ENCODE results near the gene SCT.

SCT gene

GRCh38 chr11:610146-610801 lies 16.7 kb downstream of the SCT start:
- DNase-seq (ENCODE audit: low read depth), result no peak

- DNase-seq (ENCODE audit: low read depth), result no peak
Measured at GRCh38 chr11:609341-609811, 17.6 kb downstream of the SCT start.

DNA sequence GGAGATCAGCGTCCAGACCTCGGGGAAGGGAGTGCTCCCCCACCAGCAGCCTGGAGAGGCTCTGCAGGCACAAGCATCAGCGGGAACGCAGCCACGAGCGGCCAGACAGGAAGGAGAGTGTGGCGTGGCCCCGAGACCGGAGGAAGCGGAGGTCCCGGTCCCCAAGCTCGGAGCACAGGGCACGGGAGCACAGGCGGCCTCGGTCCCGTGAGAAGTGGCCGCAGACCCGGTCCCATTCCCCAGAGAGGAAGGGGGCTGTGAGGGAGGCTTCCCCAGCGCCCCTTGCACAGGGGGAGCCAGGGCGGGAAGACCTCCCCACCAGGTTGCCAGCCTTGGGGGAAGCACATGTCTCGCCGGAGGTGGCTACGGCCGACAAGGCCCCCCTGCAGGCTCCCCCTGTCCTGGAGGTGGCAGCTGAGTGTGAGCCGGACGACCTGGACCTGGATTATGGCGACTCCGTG lies 18.2 kb downstream of the SCT start:
- no peak for DNase-seq (ENCODE audit: low read depth)

GRCh38 chr11:607971-608659 lies 18.9 kb downstream of the SCT start:
- no peak for DNase-seq (ENCODE audit: low read depth)

DNA sequence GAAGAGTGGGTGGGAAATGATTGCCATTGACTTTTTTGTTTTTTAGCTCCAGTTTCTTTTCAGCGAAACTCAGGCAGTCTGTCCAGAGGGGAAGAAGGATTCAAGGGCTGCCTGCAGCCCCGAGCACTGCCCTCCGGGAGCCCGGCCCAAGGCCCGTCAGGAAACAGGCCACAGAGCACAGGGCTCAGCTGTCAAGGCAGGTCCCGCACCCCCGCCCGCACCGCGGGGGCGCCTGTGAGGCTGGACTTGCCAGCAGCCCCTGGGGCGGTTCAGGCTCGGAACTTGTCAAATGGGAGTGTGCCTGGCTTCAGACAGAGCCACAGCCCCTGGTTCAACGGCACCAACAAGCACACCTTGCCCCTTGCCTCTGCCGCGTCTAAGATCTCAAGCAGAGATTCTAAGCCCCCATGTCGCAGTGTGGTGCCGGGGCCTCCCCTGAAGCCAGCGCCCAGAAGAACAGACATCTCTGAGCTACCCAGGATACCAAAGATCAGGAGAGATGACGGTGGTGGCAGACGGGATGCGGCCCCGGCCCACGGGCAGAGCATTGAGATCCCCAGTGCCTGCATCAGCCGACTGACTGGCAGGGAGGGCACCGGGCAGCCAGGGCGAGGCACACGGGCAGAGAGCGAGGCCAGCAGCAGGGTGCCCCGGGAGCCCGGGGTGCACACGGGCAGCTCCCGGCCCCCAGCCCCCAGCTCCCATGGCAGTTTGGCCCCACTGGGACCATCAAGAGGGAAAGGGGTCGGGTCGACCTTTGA lies 19.8 kb downstream of the SCT start:
- no peak for DNase-seq (ENCODE audit: low read depth)

DNA sequence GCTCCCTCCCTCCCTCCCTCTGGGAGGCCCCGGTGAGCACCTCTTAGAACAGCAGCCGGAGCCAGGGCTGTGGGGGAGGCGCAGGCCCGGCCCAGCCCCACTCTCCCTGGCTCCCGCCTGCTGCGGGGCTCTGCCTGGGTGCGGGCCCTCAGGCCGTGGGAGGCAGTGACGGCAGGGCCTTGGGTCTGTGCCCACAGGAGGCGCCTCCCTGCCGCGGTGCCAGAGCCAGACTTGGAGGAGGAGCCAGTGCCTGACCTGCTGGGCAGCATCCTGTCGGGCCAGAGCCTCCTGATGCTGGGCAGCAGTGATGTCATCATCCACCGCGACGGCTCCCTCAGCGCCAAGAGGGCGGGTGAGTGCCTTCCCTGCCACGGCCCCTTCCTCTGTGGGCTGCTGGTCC lies 20.7 kb downstream of the SCT start:
- no peak for DNase-seq (ENCODE audit: low read depth)

DNA sequence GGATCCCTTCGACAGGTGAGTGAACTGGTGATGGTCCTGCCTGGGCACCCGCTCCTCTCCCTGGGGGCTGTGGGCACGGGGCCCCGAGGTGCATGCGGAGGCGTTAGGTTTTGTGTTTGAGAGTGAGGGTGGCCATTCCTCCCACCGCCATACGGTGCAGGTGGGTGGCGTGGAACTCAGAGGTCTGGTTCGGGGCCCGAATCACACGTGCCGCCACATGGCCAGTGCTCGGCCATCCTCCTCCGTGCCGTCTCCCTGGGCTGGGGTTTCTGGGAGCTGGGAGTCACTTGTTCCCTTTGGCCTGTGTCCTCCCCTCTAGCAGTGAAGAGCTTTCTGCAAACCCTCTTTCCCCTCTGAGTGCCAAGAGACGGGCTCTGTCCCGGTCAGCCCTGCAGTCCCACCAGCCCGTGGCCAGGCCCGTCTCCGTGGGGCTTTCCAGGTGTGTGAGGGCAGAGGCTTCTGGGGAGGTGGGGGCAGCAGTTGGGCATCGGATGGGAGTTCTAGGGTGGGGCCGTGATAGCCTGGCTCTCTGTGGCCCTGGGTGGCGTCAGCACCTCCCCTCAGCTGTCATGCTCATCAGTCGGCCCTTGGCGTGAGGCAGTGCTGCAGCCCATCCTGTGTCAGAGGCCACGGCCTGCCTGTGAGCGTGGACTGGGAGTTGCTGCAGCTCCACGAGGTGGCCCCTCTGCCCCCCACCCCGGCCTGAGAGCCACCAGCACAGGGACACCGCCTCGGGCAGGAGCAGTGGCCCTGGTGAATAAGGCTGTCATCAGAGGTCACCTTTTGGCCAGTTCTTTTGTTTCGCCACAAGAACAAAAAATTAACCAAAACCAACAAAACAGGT lies 21.5 kb downstream of the SCT start:
- no peak for DNase-seq (ENCODE audit: low read depth)

- DNase-seq (ENCODE audit: low read depth), result no peak
Measured at GRCh38 chr11:603154-603553, 23.8 kb downstream of the SCT start.

DNA sequence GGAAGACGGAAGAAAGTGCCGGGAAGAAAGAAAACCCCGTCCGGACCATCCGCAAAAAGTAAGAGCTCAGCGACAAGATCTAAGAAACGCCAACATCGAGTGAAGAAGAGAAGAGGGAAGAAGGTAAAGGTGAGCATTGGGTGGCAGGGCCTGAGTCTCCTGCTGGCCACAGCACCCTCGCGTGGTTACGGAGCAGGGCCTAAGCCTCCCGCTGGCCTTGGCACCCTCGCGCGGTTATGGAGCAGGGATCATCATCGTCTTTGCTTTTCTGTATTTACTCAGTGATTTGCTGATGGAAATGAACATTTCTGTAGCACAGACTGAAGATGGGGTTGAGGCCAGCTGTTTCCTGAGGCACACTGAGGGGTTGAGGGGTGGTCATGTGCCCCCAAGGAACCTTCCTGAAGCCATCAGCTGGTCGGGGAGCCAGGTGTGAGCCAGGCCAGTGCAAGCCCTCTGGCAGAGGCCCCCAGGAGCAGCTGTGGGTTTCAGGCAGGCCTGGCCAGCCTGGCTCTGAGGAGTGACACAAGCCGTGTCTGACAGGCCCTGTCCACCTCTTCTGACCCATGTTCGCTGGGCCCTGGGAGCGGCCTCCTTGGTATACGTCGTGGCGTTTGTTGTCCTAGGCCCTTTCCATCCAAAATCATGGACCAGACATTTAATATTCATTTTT lies 25.3 kb downstream of the SCT start:
- no peak for DNase-seq (ENCODE audit: low read depth)

- no peak for DNase-seq (ENCODE audit: low read depth)
Measured at GRCh38 chr11:598005-598680, 28.8 kb downstream of the SCT start.

DNA sequence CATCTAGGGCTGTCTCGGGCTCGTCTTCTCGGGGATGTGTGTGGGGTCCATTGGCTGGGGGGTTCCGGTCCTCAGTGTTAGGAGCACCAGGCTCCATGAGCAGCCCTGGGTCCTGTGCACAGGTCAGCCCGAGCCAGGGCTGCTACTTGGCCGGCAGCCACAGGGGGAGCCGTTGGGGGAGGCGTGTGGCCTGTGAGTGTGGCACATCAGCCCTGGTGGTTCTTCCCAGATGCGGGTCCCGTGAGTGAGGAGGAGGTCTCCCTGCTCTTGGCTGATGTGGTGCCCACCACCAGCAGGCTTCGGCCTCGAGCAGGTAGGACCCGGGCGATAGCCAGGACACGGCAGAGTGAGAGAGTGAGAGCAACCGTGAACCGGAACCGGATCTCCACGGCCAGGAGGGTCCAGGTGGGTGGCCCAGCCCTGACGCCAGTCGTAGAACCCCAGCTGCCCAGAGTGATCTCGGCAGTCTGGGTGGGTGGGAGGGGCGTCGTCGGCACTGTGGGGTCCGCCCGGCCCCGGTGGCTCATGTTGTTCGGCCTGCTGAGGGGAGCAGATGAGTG lies 29.7 kb downstream of the SCT start:
- no peak for DNase-seq (ENCODE audit: low read depth)

DNA sequence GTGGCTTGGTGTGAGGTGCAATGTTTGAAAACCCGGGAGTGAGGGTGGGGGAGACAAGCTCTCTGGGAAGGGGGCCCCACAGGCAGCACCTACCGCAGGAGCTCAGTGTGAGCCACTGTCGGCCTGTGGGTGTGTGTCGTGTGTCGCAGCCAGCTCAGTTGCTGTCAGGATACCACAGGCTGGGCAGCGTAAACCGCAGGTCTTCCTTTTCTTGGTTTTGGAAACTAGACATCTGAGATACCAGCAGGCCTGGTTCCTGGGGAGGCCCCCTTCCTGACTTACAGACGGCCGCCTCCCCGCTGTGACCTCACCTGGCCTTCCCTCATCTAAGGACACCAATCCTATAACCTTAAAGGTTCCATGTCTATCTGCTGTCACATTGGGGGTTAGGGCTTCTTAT lies 30.6 kb downstream of the SCT start:
- no peak for DNase-seq (ENCODE audit: low read depth)

GRCh38 chr11:595400-595799 lies 31.6 kb downstream of the SCT start:
- no peak for DNase-seq (ENCODE audit: low read depth)

DNA sequence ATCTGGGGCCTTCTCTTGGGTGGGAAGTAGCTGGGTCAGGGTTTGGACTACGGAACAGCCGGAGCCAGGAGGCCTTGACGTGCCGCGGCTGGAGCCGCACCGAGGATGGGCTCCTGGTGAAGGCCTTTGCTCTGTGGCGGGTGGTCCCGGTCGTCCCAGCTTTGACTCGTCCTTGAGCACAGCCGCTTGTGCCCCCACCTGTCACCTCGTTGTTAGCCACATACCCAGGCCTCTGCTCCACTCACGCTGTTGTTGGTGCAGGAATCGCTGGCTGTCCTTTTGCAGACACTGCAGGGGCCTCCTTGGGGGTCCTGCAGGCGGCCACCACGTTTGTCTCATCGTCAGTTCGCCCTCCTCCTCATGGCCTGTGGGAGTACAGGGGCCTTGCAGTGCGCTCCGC lies 33.6 kb downstream of the SCT start:
- no peak for DNase-seq (ENCODE audit: low read depth)

DNA sequence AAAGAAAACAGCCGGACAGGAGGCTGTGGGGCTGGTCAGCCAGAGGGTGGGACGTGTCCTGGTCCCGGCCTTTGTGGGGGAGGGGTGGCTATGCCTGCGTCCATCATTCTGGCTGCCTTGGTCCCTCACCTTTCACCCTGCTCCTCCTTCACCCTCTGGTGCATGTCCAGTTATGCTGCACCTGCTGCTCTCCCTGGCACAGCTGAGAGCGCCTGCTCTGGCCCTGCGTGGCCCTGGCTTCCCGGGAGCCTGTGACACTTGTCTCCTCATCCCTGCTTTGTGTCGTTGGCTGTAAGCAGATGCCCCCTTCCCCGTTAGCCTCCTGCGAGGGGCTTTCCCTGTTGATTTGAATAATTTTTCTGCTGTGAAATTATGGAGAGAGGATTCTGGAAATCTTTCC lies 34.1 kb downstream of the SCT start:
- no peak for DNase-seq (ENCODE audit: low read depth)

GRCh38 chr11:592501-592900 lies 34.5 kb downstream of the SCT start:
- no peak for DNase-seq (ENCODE audit: low read depth)

DNA sequence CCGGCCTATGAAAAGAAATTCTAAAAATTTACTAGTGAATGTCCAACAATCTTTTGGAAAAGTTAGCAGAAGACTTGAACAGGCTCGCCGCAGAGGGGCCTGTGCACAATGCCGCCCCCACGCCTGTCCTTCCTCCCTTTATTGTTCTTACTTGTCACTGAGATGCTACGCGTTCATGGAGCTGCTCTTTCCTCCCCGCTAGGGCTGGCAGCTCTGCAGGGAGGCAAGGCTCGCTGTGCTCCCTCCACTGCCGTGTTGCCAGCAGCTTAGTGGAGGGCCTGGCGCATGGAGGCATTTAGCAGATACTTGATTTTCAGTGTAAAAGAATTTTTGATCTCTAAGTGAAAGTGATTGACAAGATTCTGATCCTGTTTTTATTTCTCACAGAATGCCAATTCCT lies 36.0 kb downstream of the SCT start:
- no peak for DNase-seq (ENCODE audit: low read depth)

DNA sequence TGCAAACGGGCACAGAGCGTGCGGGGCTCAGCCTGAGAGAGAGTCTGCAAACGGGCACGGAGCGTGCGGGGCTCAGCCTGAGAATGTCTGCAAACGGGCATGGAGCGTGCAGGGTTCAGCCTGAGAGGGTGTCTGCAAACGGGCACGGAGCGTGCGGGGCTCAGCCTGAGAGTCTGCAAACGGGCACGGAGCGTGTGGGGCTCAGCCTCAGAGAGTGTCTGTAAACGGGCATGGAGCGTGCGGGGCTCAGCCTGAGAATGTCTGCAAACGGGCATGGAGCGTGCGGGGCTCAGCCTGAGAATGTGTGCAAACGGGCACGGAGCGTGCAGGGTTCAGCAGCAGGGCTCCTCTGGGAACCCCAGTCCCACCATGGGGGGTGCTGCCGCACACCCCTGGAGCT lies 37.2 kb downstream of the SCT start:
- DNase-seq (ENCODE audit: low read depth), result no peak

DNA sequence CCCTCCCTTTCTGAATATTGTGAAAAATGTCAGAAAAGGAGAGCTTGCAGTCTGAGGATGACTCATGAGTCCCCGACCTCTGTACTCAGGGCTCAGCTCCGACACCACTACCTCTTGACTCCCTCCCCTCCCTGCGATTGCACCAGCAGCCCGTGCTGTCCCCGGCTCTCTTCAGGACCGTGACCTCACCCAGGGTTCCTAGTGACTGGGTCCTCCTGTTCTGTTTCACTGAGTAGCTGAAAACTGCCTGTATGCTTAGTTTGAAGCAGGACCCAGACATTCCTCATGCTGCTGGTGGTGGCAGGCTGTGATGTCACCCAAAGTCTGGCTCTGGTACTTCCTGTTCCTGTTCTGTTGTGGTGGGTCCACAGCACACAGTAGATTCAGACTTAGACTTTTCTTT lies 39.0 kb downstream of the SCT start:
- DNase-seq (ENCODE audit: low read depth), result peak; percentile 60

DNA sequence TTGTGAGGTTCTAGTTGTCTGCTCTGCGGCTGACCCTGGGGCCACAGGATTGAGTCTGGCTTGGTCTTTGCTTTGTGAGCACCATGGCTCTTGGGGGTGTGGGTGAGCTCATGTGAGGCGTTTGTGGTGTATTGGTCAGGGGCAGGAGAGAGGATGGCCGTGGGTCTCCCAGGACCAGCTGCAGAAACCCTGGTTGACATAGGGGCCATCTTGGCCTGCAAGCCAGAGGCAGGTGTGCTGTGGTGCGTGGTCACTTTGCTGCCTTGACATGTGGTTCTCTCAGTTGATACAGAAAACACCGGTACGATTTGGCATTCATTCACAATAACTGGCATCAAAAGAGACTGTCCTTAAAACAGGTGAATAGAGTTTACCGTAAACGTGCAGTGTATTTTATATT lies 39.4 kb downstream of the SCT start:
- no peak for DNase-seq (ENCODE audit: low read depth)
